Mesodermal cell (in vitro differentiated cells): Measurements from ENCODE around the gene SLC43A2.
"Not testable (repeated sequence)": the region's sequence is repeated elsewhere in the genome, so short reads cannot be mapped to it uniquely, and the experiment has no call there.

Experiments used
- H3K27ac ChIP-seq: 2 replicates; pipeline ENCODE4 v1.7.0; 2013; ENCODE audit warnings: mild to moderate bottlenecking, low read depth, low read length, moderate library complexity; ENCODE audit not compliant: severe bottlenecking
- H3K36me3 ChIP-seq: 2 replicates; pipeline ENCODE4 v1.7.1; 2013; ENCODE audit warnings: mild to moderate bottlenecking, low read length, moderate library complexity; ENCODE audit not compliant: control insufficient read depth, insufficient read depth
- H3K4me1 ChIP-seq: one replicate; pipeline ENCODE4 v1.7.1; 2013; ENCODE audit warnings: mild to moderate bottlenecking, low read length; ENCODE audit not compliant: insufficient read depth, control insufficient read depth, poor library complexity, severe bottlenecking
- H3K4me3 ChIP-seq: 2 replicates; pipeline ENCODE4 v1.7.0; 2013; ENCODE audit warnings: low read length, control low read depth, mild to moderate bottlenecking; ENCODE audit not compliant: insufficient read depth, poor library complexity, severe bottlenecking; ENCODE audit errors: extremely low read depth
- H3K9me3 ChIP-seq: 2 replicates; pipeline ENCODE4 v1.7.1; 2013; ENCODE audit warnings: mild to moderate bottlenecking, low read length, moderate library complexity; ENCODE audit not compliant: control insufficient read depth
- WGBS, 2 experiments: methylation state at CpG; one replicate each; pipeline ENCODE4 v1.1.5; 2013; ENCODE audit warnings: missing lambda C conversion rate in 2 of 2; ENCODE audit not compliant: insufficient coverage in 2 of 2; 5-methylcytosine and 5-hydroxymethylcytosine counted together

SLC43A2 gene

GRCh38 chr17:1572646-1573045 lies 56.0 kb downstream of the SLC43A2 start:
- H3K36me3 ChIP-seq, H3K9me3 ChIP-seq, H3K4me3 ChIP-seq, H3K27ac ChIP-seq: not testable (repeated sequence)
- 93 to 94% methylated on average over 3 to 4 of the region's 5 CpGs for WGBS, 2 experiments
- H3K4me1 ChIP-seq, result peaks cover 27% of the 10 kb centered on the region

DNA sequence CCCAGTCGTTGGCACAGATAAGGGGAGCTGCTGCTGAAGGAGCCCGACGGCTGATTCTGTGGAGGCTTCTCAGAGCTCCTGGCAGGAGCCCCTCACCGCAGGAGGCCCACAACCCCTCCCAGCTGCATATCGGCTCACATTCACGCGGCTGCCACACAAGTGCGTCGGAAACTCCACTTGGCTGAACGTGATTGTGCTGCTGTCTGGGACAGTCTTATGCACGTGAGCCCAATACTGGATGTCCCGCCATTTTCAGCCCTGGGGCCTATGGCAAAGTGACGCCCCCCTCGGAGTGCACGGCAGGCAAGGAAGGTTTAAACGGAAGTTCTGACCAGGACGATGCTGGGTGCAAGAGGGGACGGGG lies 57.3 kb downstream of the SLC43A2 start:
- Histone ChIP-seq H3K36me3 (no peaks in the 10 kb centered on the region), H3K4me1 (peaks cover 21% of the 10 kb centered on the region), H3K4me3 (no peak overlapping the region), H3K9me3 (no peaks in the 10 kb centered on the region), H3K27ac (no peak overlapping the region)
- 79 to 86% methylated on average over 18 of the region's 18 CpGs for WGBS, 2 experiments

DNA sequence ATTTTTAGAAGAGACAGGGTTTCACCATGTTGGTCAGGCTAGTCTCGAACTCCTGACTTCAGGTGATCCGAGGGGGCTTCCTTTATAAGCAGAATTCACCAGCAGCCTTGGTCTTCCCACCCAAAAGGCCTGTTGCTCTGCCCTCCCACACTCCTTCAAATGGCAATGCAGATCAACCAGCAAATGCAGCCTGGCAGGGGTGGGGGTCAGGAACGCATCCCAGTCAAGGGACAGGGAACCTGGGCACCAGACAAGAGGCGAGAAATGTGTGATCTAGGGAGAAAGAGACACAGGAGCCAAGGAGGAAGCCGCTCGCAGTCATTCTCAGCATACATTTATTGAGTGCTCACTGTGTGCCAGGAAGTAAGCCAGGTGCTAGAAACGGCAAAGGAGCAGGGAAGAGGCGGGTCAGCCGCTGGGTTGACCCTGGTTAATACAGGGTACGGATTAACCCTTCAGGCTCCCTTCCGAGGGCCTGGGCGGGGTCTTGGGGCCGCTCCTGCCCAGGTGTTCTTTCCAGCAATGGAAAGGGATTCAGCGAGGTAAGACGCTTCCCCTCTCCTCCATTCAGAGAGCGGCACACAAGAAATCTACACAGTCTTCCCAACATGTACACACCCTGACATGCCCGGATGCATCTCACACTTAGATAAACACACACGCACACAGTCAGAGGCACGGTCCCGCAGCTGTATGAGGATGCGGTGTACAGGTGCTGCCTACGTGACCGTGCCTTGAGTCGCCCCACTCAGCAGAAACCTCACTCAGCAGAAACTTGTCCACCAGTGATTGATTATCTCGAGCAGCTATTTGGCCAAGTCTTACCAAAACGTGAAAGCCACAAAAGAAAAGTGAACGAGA lies 59.5 kb downstream of the SLC43A2 start:
- Histone ChIP-seq H3K9me3 (no peaks in the 10 kb centered on the region), H3K27ac (no peak overlapping the region), H3K36me3 (no peaks in the 10 kb centered on the region), H3K4me1 (peaks cover 5% of the 10 kb centered on the region), H3K4me3 (no peak overlapping the region)
- WGBS, 2 experiments, result 84 to 88% methylated on average over 26 to 27 of the region's 27 CpGs

GRCh38 chr17:1566505-1567199 lies 62.0 kb downstream of the SLC43A2 start:
- H3K27ac ChIP-seq, result no peak overlapping the region
- H3K9me3 ChIP-seq, result no peaks in the 10 kb centered on the region
- 86 to 90% methylated on average over 11 of the region's 14 CpGs for WGBS, 2 experiments
- no peaks in the 10 kb centered on the region for H3K4me1 ChIP-seq
- no peaks in the 10 kb centered on the region for H3K36me3 ChIP-seq
- no peak overlapping the region for H3K4me3 ChIP-seq

- no peaks in the 10 kb centered on the region for H3K9me3 ChIP-seq
- no peaks in the 10 kb centered on the region for H3K36me3 ChIP-seq
- H3K4me1 ChIP-seq, result peaks cover 7% of the 10 kb centered on the region
- WGBS, 2 experiments, result 92 to 95% methylated on average over 3 to 4 of the region's 6 CpGs
- no peak overlapping the region for H3K27ac ChIP-seq
- H3K4me3 ChIP-seq, result no peak overlapping the region
Measured at GRCh38 chr17:1565877-1566276, 62.8 kb downstream of the SLC43A2 start.

- no peaks in the 10 kb centered on the region for H3K9me3 ChIP-seq
- peaks cover 17% of the 10 kb centered on the region for H3K4me1 ChIP-seq
- 83% methylated on average over 19 of the region's 19 CpGs for WGBS, 2 experiments
- H3K27ac ChIP-seq, result no peak overlapping the region
- H3K4me3 ChIP-seq, result no peak overlapping the region
- H3K36me3 ChIP-seq, result peaks cover 11% of the 10 kb centered on the region
Measured at GRCh38 chr17:1563786-1564613, 64.6 kb downstream of the SLC43A2 start.

DNA sequence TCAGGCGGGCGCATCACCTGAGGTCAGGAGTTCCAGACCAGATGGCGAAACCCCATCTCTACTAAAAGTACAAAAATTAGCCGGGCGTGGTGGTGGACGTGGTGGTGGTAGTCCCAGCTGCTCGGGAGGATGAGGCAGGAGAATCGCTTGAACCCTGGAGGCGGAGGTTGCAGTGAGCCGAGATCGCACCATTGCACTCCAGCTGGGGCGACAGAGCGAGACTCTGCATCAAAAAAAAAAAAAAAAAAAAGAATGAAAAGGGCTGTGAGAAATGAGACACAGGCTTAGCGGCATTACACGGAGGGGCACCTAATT lies 65.2 kb downstream of the SLC43A2 start:
- peaks cover 14% of the 10 kb centered on the region for H3K36me3 ChIP-seq

GRCh38 chr17:1562176-1562643 lies 66.4 kb downstream of the SLC43A2 start:
- H3K36me3 ChIP-seq, result peaks cover 24% of the 10 kb centered on the region
- H3K4me1 ChIP-seq, result peaks cover 17% of the 10 kb centered on the region
- H3K4me3 ChIP-seq, result peak overlapping the region; percentile 78
- WGBS, 2 experiments, result 0 to 3% methylated on average over 11 to 47 of the region's 62 CpGs
- peak overlapping the region; percentile 72 for H3K27ac ChIP-seq
- no peaks in the 10 kb centered on the region for H3K9me3 ChIP-seq

More for the DNA sequence above, 65.2 kb downstream of the SLC43A2 start:
- peaks cover 17% of the 10 kb centered on the region for H3K4me1 ChIP-seq
- H3K4me3 ChIP-seq, H3K27ac ChIP-seq, H3K9me3 ChIP-seq: not testable (repeated sequence)
- WGBS, 2 experiments, result 91 to 97% methylated on average over 14 to 15 of the region's 15 CpGs

DNA sequence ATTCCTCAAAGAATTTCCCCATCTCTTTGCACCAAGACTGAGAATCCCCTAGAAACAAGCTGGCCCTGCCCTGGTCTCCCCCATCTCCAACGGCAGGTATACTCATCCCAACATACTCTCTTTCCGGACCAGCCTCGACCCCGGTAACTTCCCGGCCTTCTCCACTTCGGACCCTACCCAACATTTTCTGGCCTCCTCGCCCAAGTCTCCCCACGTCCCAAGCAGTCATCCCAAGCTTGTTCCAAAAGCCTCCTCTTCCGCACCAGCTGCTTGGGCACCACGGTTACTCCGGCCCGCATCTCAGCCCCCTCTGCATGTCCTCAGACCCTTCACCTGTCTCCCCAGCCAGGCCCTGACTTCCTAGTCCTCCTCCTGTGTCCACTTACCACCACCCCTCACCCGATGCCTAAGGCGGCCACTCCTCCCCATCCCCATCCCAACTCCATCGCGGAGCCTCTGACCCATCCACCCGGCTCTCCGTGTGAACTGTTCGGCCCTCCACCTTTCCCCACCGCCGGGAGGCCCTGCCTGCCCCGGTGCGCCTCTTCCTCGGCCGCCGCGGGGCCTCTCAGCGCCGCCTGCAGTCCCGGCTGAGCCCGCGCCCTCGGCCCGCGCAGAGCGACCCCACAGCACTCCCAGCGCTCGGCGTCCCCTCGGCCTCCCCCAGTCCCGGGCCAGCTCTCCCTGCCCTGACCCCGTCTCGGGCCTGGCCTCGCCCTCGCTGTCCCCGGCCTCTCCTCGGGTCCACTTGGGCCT lies 67.0 kb downstream of the SLC43A2 start:
- Histone ChIP-seq H3K27ac (peak overlapping the region; percentile 72), H3K4me3 (peak overlapping the region; percentile 78), H3K4me1 (peaks cover 17% of the 10 kb centered on the region), H3K36me3 (peaks cover 28% of the 10 kb centered on the region), H3K9me3 (no peaks in the 10 kb centered on the region)
- WGBS, 2 experiments, result 6% methylated on average over 45 to 47 of the region's 47 CpGs

- Histone ChIP-seq H3K27ac (no peak overlapping the region), H3K36me3 (peaks cover 35% of the 10 kb centered on the region), H3K4me1 (peaks cover 17% of the 10 kb centered on the region), H3K4me3 (peak overlapping the region; percentile 78), H3K9me3 (no peaks in the 10 kb centered on the region)
- 82 to 86% methylated on average over 6 to 7 of the region's 7 CpGs for WGBS, 2 experiments
Measured at GRCh38 chr17:1560858-1561355, 67.7 kb downstream of the SLC43A2 start.
